ENCODE data around the gene FUT6. TPM values are rescaled to one million over a fixed set of nuclear protein-coding genes. Genes with fewer than 3 reads are reported as not detected.

Gene FUT6
- total RNA-seq, 1 experiment from 2014 or later: not detected

GRCh38 chr19:5864013-5864720 is 24.7 kb upstream of the FUT6 start:
- H3K9me3 ChIP-seq (ENCODE audit: control insufficient read depth, insufficient read depth, low read depth, low read length): no peaks in the 10 kb centered on the region
- in situ Hi-C loops (cut with HindIII; ENCODE audit: low pct_unique_long_range_greater_than_20kb, low sequenced_read_pairs) (no loop called here), intact Hi-C loops (cut with micrococcal nuclease; ENCODE audit: unreplicated experiment) (no loop called here)
- no peak for ATAC-seq
- DNase-seq (ENCODE audit: low read depth, low spot score): no peak
- H3K27me3 ChIP-seq (ENCODE audit: control insufficient read depth, insufficient read depth, low read length): no peaks in the 10 kb centered on the region
- BruUV-seq (replicated peaks): no TSS peak
- ChIA-PET CTCF (interaction anchor here (1.0 kb wide), 1 partner anchor 60 kb away, joined by 3 read pairs; no protein-coding TSS in a partner anchor), POLR2A (no interaction called here)
- no peaks in the 10 kb centered on the region for H3K36me3 ChIP-seq (ENCODE audit: control insufficient read depth, insufficient read depth, low read length)
- TF ChIP-seq CTCF (IDR thresholded peaks at IDR 0.05): no peak
- TF ChIP-seq REST (IDR thresholded peaks at IDR 0.05; ENCODE audit: insufficient read depth in 1 of 2, low read depth in 2 of 2, low read length in 1 of 2): no peak
- no peak for TF ChIP-seq SIN3A (IDR thresholded peaks at IDR 0.05; ENCODE audit: borderline replicate concordance, insufficient read depth, low read depth, low read length)
- TF ChIP-seq TCF7L2 (IDR thresholded peaks at IDR 0.05; ENCODE audit: low read depth, low read length): no peak
- TF ChIP-seq POLR2AphosphoS5 (IDR thresholded peaks at IDR 0.05; ENCODE audit: low read depth, low read length): no peak
- H3K4me3 ChIP-seq (ENCODE audit: low read depth in 2 of 2, low read length in 2 of 2): no peak overlapping the region
- H3K4me1 ChIP-seq (ENCODE audit: control insufficient read depth, insufficient read depth, low read length): no peaks in the 10 kb centered on the region
- H3K27ac ChIP-seq (ENCODE audit: low read length): no peak overlapping the region

- intact Hi-C loops (cut with micrococcal nuclease; ENCODE audit: unreplicated experiment): no loop called here
- no peak overlapping the region for H3K27ac ChIP-seq (ENCODE audit: low read length)
- no TSS peak for BruUV-seq (replicated peaks)
- POLR2A ChIA-PET: no interaction called here
- in situ Hi-C loops (cut with HindIII; ENCODE audit: low pct_unique_long_range_greater_than_20kb, low sequenced_read_pairs): no loop called here
- ATAC-seq: no peak
- H3K36me3 ChIP-seq (ENCODE audit: control insufficient read depth, insufficient read depth, low read length): no peaks in the 10 kb centered on the region
- CTCF ChIA-PET: interaction anchor here (0.9 to 1.0 kb wide), 2 partner anchors 19 to 59 kb away, joined by 3 read pairs; no protein-coding TSS in a partner anchor
- no peaks in the 10 kb centered on the region for H3K27me3 ChIP-seq (ENCODE audit: control insufficient read depth, insufficient read depth, low read length)
- no peak for DNase-seq (ENCODE audit: low read depth, low spot score)
- TF ChIP-seq POLR2AphosphoS5 (IDR thresholded peaks at IDR 0.05; ENCODE audit: low read depth, low read length) (no peak), CTCF (IDR thresholded peaks at IDR 0.05) (no peak), SIN3A (IDR thresholded peaks at IDR 0.05; ENCODE audit: borderline replicate concordance, insufficient read depth, low read depth, low read length) (no peak), REST (IDR thresholded peaks at IDR 0.05; ENCODE audit: insufficient read depth in 1 of 2, low read depth in 2 of 2, low read length in 1 of 2) (no peak), TCF7L2 (IDR thresholded peaks at IDR 0.05; ENCODE audit: low read depth, low read length) (no peak)
- no peaks in the 10 kb centered on the region for H3K4me1 ChIP-seq (ENCODE audit: control insufficient read depth, insufficient read depth, low read length)
- no peak overlapping the region for H3K4me3 ChIP-seq (ENCODE audit: low read depth in 2 of 2, low read length in 2 of 2)
- H3K9me3 ChIP-seq (ENCODE audit: control insufficient read depth, insufficient read depth, low read depth, low read length): no peaks in the 10 kb centered on the region
Measured at GRCh38 chr19:5863030-5863665, 23.6 kb upstream of the FUT6 start.
